Sigmoid colon (tissue), 3 donors: ENCODE results near the gene MGAT5.

Experiments
- POLR2A ChIP-seq, 2 donors: fragments of 450-650 bp; IDR thresholded peaks; one replicate each; pipeline ENCODE4 v1.6.1; 2016; ENCODE audit warnings: antibody characterized with exemption in 2 of 2, mild to moderate bottlenecking in 2 of 2, moderate library complexity in 2 of 2
- TF ChIP-seq, protein P1 (sequence below), 4 experiments: fragments of 450-650 bp in 3 of 4; fragments of 200-600 bp in 1 of 4; IDR thresholded peaks; one replicate each; pipeline ENCODE4 v1.5.1; 2016 to 2019; ENCODE audit warnings: antibody characterized with exemption in 4 of 4, mild to moderate bottlenecking in 3 of 4, moderate library complexity in 2 of 4

DNA sequence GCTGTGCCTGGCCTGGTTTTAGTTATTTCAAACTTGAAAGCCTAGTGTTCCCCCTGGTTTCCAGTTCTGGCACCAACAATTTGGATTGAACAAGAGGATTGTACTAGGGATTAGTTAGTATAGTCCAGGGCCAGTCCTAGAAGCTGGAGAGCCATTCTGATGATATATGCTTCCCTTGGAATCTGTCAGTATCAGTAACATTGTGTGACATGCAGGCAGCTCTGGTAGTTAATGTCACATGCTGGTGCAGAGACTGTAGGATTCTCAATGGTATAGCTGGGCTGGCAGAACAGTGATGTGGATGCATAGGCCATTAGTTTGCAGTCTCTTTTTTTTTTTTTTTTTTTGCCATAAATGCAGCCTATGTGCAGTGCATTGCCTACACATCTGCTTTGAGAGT is 3.6 kb downstream of the MGAT5 start:
- TF ChIP-seq, protein P1, sequence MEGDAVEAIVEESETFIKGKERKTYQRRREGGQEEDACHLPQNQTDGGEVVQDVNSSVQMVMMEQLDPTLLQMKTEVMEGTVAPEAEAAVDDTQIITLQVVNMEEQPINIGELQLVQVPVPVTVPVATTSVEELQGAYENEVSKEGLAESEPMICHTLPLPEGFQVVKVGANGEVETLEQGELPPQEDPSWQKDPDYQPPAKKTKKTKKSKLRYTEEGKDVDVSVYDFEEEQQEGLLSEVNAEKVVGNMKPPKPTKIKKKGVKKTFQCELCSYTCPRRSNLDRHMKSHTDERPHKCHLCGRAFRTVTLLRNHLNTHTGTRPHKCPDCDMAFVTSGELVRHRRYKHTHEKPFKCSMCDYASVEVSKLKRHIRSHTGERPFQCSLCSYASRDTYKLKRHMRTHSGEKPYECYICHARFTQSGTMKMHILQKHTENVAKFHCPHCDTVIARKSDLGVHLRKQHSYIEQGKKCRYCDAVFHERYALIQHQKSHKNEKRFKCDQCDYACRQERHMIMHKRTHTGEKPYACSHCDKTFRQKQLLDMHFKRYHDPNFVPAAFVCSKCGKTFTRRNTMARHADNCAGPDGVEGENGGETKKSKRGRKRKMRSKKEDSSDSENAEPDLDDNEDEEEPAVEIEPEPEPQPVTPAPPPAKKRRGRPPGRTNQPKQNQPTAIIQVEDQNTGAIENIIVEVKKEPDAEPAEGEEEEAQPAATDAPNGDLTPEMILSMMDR (IDR thresholded peaks at IDR 0.05): no peak
- no peak for TF ChIP-seq POLR2A (IDR thresholded peaks at IDR 0.05)
